ENCODE results near the gene E2F7. TPM values are rescaled to one million over a fixed set of nuclear protein-coding genes. Genes with fewer than 3 reads are reported as not detected.

The E2F7 gene
- total and polyA plus RNA-seq, 2 donors (not counting 3 experiments of a cell fraction or from before 2014, with no cell fraction given) = 4.7 to 19.8 TPM

GRCh38 chr12:77078231-77078630 lies 12.9 kb upstream of the E2F7 start:
- BruUV-seq (replicated peaks) = no TSS peak
- no peak overlapping the region for H2AFZ ChIP-seq (ENCODE audit: low read depth, low read length)
- DNase-seq (ENCODE audit: low read depth, low spot score) = no peak
- POLR2A ChIA-PET = no interaction called here
- CTCF ChIA-PET = interaction anchor here (1.3 kb wide), 1 partner anchor 74 kb away, joined by 4 read pairs; no protein-coding TSS in a partner anchor
- H3K36me3 ChIP-seq (ENCODE audit: control insufficient read depth in 2 of 2, extremely low read depth in 1 of 2, insufficient read depth in 2 of 2, low read length in 2 of 2) = no peaks in the 10 kb centered on the region
- no peaks in the 10 kb centered on the region for H3K4me1 ChIP-seq (ENCODE audit: control insufficient read depth, extremely low read depth, insufficient read depth, low read length)
- H3K9ac ChIP-seq (replicated peaks; ENCODE audit: extremely low read depth, insufficient read depth, low read length) = no peak overlapping the region
- dilution Hi-C loops (cut with MboI; ENCODE audit: extremely low pct_ligation_motif_present, low sequenced_read_pairs) (no loop called here), intact Hi-C loops (cut with micrococcal nuclease) (no loop called here)
- H3K9me3 ChIP-seq (replicated peaks; ENCODE audit: control insufficient read depth, insufficient read depth, low read length) = no peaks in the 10 kb centered on the region
- FAIRE-seq = no peak
- no peaks in the 10 kb centered on the region for H3K27me3 ChIP-seq (ENCODE audit: control insufficient read depth in 2 of 2, insufficient read depth in 2 of 2, low read length in 2 of 2)
- H3K4me2 ChIP-seq (ENCODE audit: insufficient read depth, low read length) = no peak overlapping the region
- H3K27ac ChIP-seq (ENCODE audit: insufficient read depth, low read depth, low read length) = no peak overlapping the region
- H3K4me3 ChIP-seq (replicated peaks in 1 of 3; ENCODE audit: insufficient read depth in 1 of 3, low read depth in 1 of 3, low read length in 3 of 3) = no peak overlapping the region
- TF ChIP-seq JUN (IDR thresholded peaks at IDR 0.05; ENCODE audit: borderline replicate concordance, insufficient read depth, insufficient read length, low read depth) = no peak
- TF ChIP-seq POLR2AphosphoS5 (IDR thresholded peaks at IDR 0.05; ENCODE audit: insufficient read depth, low read depth, low read length) = no peak
- no peak for TF ChIP-seq POLR2A (IDR thresholded peaks at IDR 0.05; ENCODE audit: low read depth, low read length)
- no peak for TF ChIP-seq GATA2 (IDR thresholded peaks at IDR 0.05; ENCODE audit: insufficient read depth, insufficient read length, low read depth, low read length)
- TF ChIP-seq EZH2 (IDR thresholded peaks at IDR 0.05; ENCODE audit: borderline replicate concordance, low read depth, low read length, severe bottlenecking) = no peak
- TF ChIP-seq, protein P1, sequence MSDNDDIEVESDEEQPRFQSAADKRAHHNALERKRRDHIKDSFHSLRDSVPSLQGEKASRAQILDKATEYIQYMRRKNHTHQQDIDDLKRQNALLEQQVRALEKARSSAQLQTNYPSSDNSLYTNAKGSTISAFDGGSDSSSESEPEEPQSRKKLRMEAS (IDR thresholded peaks at IDR 0.05; ENCODE audit: insufficient read depth, insufficient read length) = no peak
- TF ChIP-seq MYC (IDR thresholded peaks at IDR 0.05; ENCODE audit: low read depth, low read length) = no peak
- TF ChIP-seq, protein P2, sequence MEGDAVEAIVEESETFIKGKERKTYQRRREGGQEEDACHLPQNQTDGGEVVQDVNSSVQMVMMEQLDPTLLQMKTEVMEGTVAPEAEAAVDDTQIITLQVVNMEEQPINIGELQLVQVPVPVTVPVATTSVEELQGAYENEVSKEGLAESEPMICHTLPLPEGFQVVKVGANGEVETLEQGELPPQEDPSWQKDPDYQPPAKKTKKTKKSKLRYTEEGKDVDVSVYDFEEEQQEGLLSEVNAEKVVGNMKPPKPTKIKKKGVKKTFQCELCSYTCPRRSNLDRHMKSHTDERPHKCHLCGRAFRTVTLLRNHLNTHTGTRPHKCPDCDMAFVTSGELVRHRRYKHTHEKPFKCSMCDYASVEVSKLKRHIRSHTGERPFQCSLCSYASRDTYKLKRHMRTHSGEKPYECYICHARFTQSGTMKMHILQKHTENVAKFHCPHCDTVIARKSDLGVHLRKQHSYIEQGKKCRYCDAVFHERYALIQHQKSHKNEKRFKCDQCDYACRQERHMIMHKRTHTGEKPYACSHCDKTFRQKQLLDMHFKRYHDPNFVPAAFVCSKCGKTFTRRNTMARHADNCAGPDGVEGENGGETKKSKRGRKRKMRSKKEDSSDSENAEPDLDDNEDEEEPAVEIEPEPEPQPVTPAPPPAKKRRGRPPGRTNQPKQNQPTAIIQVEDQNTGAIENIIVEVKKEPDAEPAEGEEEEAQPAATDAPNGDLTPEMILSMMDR (IDR thresholded peaks at IDR 0.05; ENCODE audit: extremely low read depth in 1 of 2, insufficient read depth in 1 of 2, low read depth in 1 of 2, low read length in 2 of 2) = no peak
- TF ChIP-seq FOS (IDR thresholded peaks at IDR 0.05; ENCODE audit: borderline replicate concordance, insufficient read depth, low read length) = no peak
- no peaks in the 10 kb centered on the region for H3K79me2 ChIP-seq (ENCODE audit: control insufficient read depth, insufficient read depth, low read length)
- H4K20me1 ChIP-seq (replicated peaks; ENCODE audit: control insufficient read depth, extremely low read depth, insufficient read depth, low read length) = no peaks in the 10 kb centered on the region
- no peaks in the 10 kb centered on the region for H3K9me1 ChIP-seq (replicated peaks; ENCODE audit: control insufficient read depth, extremely low read depth, insufficient read depth, low read length)
